Spleen (tissue), 7 donors: ENCODE data around the gene PRTG.

ENCODE experiments used
- POLR2A ChIP-seq, 3 donors: fragments of 450-650 bp; IDR thresholded peaks; one replicate each; pipeline ENCODE4 v1.5.1; 2017; ENCODE audit warnings: antibody characterized with exemption in 3 of 3, mild to moderate bottlenecking in 1 of 3
- POLR2AphosphoS5 ChIP-seq, 3 donors: sonication (generic); formaldehyde crosslinking; IDR thresholded peaks; one replicate each; pipeline ENCODE4 v1.5.1; 2017; ENCODE audit warnings: antibody characterized with exemption in 3 of 3
- TF ChIP-seq, protein P1 (sequence below), 11 experiments: fragments of 200-600 bp in 7 of 11; fragments of 450-650 bp in 4 of 11; sonication (generic) in 4 of 11; IDR thresholded peaks in 8 of 11; conservative IDR thresholded peaks in 3 of 11; 1 replicate in 7 of 11; 2 replicates in 4 of 11; pipeline versions ENCODE4 v1.4.0 to v1.8.0; 2016 to 2021; ENCODE audit warnings: antibody characterized with exemption in 11 of 11, inconsistent platforms in 4 of 11, mild to moderate bottlenecking in 1 of 11
- donor health status: DM: no; HTN: no; CAD: no; lungs with moderate emphysema.
- donor health status: DM: no; HTN: no; CAD: no.
- donor health status: DM: no; HTN: no; CAD: no.

DNA sequence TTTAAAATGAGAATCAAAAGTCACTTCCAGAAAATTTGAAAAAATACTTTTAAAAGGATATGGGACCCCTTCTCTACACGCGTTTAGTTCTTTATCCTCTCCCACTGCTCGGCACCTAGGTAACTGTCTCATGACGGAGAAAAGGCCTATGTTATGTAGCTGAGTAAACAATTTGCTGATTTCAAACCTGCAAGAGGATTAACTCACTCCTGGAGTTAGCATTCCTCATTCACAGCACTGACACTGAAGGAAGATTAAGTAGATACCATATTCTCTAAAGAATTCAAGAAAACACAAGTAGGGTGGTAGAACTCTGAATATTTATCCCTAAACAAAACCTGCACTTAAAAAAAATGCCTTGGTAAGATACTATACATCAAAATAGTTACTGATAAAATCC is 124.6 kb downstream of the PRTG start:
- TF ChIP-seq POLR2AphosphoS5 (IDR thresholded peaks at IDR 0.05) (no peak), POLR2A (IDR thresholded peaks at IDR 0.05) (no peak)
- TF ChIP-seq, protein P1, sequence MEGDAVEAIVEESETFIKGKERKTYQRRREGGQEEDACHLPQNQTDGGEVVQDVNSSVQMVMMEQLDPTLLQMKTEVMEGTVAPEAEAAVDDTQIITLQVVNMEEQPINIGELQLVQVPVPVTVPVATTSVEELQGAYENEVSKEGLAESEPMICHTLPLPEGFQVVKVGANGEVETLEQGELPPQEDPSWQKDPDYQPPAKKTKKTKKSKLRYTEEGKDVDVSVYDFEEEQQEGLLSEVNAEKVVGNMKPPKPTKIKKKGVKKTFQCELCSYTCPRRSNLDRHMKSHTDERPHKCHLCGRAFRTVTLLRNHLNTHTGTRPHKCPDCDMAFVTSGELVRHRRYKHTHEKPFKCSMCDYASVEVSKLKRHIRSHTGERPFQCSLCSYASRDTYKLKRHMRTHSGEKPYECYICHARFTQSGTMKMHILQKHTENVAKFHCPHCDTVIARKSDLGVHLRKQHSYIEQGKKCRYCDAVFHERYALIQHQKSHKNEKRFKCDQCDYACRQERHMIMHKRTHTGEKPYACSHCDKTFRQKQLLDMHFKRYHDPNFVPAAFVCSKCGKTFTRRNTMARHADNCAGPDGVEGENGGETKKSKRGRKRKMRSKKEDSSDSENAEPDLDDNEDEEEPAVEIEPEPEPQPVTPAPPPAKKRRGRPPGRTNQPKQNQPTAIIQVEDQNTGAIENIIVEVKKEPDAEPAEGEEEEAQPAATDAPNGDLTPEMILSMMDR (IDR thresholded peaks at IDR 0.05 in 8 of 11, conservative IDR thresholded peaks at IDR 0.05 in 3 of 11) = no peak
